H54 (cell line): Measurements from ENCODE around the gene TTC32.

Experiments
- DNase-seq: peaks from one replicate; pipeline ENCODE4 v3.0.0; 2011; ENCODE audit warnings: low spot score, mixed read lengths; ENCODE audit not compliant: insufficient read length
- FAIRE-seq: peaks from 3 replicates; lab custom pipeline; 2011; peaks lifted over from hg19 to GRCh38; lab: Jason Lieb, UNC
- POLR2A ChIP-seq: IDR thresholded peaks from 2 replicates; pipeline ENCODE4 v1.6.1; 2011; ENCODE audit warnings: low read depth, mild to moderate bottlenecking, low read length

Gene TTC32

DNA sequence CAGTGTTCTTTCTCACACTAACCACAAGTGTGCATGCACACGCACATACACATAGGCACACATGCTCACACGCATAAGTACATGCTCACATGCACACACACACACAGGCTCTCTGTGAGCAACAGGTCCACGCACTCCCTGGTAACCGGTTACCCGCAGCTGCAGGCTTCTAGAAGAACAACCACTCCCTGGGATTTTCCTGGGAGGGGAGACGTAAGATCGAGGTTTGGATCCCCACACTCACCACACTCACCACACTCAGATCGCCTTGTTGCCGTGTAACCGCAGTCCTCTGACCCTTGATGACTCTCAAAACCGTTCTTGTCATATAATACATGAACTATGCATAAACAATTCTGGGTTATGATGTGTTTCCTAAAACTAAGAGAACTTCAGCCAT lies 42.2 kb downstream of the TTC32 start:
- TF ChIP-seq POLR2A = no peak
- FAIRE-seq = no peak
- no peak for DNase-seq

DNA sequence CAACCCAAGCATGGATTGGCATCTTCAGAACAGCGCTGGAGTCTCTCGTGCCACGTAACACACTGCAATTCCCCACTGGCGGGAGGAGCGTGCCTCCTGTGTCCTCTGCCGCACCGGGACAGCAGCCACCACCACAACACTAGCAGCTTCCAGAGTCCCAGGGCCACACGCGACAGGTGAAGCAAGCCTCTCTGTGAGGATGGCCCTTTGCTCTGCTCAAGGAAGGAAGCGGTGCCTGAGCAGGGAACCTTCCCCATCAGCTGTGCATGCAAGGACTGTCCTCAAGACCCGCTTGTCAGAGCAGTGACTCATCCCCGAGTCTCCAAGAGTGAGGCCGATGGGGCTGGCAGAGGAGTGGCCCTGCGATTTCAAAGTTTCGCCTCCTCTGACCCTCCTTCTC lies 44.0 kb downstream of the TTC32 start:
- DNase-seq = no peak
- FAIRE-seq = no peak
- no peak for TF ChIP-seq POLR2A

DNA sequence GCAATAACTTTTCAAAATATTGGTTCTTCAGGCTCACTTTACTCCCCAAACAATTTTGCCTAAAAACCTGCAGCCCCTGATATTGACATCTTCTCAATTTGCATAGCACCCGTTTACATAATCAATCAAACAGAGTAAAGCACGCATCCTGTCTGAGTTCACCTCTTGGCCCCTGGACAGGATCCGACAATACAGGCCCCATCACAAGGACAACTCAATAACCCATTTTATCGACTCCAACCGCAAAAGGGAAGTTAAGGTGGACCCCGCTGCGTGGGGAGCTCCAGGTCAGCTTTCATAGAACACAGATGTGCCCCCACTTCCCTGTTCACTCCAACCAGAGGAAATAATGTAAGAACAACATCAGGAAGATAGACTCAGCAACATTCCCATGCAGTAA lies 44.7 kb downstream of the TTC32 start:
- DNase-seq (no peak), FAIRE-seq (no peak)
- no peak for TF ChIP-seq POLR2A

DNA sequence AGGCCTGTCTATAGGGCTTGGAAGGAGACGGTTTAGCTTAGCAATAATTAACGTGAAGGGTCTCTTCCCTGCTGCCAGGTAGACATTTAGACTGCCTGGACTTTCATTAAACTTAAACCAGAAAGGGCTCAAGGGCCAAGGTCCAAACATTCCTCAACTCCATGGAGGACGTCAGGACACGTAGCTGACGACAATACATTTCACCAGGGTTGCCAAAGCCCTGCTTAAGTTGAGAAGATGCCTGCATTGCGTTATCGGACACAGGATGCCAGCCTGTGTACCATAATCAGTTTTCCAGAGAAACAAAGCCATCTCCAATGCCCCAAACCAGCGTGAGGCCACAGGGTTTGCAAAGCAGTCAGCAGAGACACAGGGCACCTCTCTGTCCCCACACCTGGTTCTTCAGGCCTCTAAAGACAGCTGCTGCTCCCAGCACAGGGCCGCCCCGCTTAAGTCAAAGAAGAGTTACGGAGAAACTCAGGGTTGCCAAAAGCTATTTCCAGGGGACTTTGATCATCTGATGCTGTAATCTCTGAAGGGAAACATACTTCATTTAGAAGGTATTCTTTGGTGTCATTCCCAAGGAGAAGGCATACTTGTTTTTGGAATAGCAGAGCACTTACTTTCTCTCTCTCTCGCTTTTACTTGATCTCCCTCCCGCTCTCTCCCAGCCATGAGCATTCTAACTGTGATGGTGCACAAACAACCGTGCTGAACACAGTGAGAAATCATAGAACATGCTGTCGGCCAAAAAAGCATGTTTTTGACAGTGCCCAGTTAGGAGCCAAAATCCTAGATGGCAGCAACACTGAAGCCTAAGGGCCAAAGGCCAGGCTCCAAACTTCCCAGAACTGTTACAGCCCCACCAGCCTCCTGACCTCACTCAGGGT lies 46.0 kb downstream of the TTC32 start:
- no peak for FAIRE-seq
- TF ChIP-seq POLR2A = no peak
- no peak for DNase-seq

DNA sequence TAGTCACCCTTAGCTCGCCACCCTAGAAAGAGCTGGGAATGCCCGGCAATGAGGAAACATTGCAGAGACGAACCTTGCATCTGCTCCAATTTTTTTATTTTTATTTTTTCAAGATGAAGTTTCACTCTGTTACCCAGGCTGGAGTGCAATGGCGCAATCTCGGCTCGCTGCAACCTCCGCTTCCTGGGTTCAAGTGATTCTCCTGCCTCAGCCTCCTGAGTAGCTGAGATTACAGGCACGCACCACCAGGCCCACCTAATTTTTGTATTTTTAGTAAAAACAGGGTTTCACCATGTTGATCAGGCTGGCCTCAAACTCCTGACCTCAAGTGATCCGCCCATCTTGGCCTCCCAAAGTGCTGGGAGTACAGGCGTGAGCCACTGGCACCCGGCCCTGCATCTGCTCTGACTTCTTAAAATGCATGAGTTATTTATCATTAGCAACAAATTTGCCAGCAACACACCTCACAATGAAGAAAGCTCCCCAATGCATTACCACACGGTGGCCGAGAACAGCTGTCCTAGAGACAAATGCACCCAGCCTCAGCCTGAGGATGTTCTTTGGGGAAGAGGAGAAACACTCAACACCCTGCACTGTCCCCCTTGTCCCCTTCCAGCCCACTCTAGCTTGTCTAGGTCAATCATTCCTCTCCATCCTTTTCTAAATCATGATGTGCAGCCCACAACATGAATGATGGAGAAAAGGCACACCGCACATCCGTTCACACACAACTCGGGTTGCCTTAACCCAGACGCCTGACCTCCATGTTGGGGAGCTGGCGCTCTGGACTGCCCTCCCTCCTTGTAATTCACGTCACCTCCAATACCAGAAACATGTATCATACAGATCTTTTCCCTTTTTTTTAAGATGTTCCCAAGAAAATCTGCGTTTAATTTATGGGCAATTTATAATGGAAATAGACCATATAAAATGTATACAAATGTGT lies 46.9 kb downstream of the TTC32 start:
- TF ChIP-seq POLR2A = no peak
- FAIRE-seq = no peak

DNA sequence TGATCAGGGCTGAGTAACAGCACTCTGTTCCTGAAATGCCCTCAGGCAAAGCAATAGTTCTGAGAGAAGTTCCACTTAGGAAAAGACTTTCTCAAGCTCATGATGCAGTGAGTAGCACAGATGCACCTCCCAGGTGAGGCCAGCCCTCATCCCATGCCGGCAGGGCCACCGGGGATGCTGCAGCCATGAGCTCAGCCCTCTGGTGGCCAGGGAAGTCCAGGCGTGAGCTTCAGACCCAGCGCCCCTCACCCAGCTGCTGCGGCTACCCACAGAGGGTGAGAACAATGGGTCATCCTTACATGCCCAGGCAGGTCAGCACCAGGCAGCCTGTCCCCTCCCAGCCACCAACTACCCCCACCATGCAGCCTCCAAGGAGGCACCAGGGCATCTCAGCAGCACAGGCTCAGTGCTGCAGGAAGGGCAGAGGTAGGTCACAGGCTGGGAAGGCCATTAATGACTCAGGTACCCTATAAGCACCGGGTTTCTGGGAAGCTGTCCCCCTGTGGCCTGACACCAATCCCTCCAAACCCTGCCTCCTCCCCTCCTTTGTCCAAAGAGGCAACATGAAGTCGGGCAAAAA lies 50.6 kb downstream of the TTC32 start:
- TF ChIP-seq POLR2A = no peak
- FAIRE-seq (no peak), DNase-seq (no peak)

More for the DNA sequence above, 46.9 kb downstream of the TTC32 start:
- DNase-seq = no peak

DNA sequence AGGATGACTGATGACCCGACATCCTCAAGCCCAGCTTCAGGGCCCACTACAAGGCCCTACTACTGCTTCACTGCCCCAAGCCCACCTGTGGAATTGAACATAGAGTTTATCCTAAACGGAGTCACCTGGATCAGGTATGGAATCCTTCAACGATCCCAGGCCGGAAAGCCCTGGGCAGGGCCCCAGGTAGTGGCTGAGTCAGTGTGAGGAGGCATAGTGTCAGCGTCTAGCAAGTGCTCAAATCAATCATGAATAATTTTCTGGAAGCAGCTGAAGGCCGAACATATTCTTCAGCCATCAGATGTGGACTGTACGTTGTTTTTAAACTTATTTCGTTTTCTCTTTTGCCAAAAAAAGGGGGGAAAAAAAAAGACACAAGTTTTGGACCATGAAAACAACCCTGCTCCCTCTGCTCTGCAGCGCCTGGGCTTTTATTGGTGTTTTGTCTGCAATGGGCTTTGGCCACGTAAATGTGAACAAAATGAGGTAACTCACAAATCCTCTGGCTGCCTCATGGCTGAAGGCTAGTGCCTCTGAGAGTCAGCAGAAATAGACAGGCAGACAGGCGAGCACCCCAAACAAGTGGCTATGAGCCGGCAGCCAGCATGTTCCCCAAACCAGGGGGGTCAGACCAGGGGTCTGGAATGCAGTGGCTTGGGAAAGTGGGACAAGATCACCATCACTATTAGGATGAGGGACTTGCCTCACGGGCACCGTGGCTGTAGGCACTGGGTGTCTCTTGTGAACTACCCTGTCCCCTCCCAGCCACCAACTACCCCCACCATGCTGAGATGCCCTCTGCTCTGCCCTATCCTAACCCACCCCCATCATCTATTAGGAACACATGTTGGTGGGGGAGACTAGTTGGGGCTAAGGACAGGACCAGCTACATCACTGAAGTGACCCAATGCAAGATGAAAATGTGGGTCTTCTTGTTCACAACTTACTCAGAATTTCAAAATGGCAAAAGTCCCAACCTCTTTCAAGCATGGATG lies 51.4 kb downstream of the TTC32 start:
- no peak for TF ChIP-seq POLR2A
- no peak for DNase-seq
- no peak for FAIRE-seq

DNA sequence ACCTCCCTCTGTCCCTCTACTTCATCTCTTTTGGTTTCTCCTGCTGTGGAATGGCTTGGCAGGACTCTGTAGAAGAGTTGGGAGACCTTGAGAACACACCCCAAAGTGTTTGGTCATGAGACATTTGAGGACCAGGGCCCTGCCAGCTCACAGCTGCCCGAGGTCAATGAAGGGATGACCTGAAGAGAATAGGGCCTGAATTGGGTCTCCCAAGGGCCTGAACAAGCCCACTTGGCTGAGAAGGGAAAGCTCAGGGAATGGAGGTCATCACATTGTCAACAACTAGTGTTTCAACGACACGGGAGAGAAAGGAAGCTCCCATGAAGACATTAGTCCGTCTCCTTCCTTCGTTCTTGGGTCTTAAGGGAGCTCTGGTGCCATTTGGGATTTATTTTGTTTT lies 52.8 kb downstream of the TTC32 start:
- DNase-seq (no peak), FAIRE-seq (no peak)
- no peak for TF ChIP-seq POLR2A

DNA sequence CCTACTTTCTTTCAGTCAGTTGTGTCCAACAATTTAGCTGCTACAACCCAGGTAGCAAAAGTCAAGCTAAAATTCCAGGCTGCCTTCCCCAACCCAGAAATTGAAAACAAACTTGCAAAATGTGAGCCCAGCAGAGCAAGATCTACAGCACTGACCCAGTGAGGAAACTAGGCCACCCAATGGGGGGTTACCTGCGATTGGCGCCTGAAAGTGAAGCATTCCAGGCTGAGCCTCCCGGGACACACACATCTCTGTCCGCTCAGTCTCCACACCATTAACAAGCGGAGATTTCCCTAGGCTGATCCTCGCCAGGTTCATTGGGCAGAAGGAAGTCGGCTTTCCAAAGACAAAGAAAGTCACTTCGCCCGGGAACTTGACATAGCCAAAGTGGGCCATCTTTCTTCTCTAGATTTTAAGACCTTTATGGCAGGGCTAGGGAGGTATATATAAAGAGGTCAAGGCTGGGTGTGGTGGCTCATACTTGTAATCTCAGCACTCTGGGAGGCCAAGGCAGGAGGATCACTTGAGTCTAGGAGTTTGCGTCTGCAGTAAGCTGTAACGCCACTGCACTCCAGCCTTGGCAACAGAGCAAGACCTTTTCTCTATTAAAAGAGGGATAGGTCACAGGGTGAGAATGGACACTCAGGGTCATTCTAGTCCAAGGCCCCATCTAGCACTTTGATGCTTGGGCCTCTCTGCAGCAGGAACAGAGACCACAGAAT lies 53.6 kb downstream of the TTC32 start:
- TF ChIP-seq POLR2A = no peak
- no peak for DNase-seq
- no peak for FAIRE-seq

DNA sequence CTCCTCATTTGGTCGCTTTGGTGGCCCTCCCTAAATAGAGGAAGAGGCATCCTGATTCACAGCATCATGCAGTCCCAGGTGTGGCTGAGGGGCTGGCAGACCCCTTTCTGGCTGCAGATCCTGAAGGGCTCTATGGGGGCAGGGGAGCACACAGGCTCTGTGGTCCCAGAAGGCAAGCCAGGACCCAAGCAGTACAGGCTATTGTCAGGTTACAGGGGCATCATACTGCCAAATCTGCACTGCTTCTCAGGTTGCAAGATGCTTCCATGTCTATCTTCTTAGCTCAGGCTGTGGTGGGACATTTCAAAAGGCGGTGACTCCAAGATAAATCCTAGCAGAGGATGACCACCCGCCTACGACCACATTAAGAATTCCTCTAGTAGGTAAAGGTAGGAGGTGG lies 54.3 kb downstream of the TTC32 start:
- TF ChIP-seq POLR2A = no peak
- DNase-seq (no peak), FAIRE-seq (no peak)
